GM12873 (cell line): Measurements from ENCODE around the gene PTPRN2.

Experiments used
- TF ChIP-seq, protein P1 (sequence below): IDR thresholded peaks from 2 replicates; pipeline ENCODE4 v1.5.1; 2012; ENCODE audit warnings: low read depth, mild to moderate bottlenecking, moderate library complexity, low read length, control low read depth; ENCODE audit not compliant: insufficient read depth; ENCODE audit errors: missing control alignments

PTPRN2 gene

DNA sequence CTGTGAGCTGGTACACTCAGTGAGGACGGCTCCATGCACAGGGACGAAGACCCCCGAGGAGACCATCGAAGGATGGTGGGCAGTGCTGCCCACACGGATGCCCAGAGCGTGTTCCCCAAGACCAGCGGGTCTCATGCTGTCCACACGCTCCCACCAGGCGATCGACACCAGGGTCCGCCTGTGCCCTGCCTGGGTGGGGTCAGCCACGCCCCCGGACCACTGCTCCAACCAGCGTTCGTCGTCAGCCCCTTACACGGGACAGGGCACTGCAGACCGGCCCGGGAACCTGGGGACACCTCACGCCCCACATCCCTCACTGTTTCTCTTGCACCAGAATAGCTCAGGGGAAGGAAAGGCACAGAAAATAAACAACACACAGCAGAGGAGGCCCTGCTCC lies 1027.4 kb downstream of the PTPRN2 start:
- TF ChIP-seq, protein P1, sequence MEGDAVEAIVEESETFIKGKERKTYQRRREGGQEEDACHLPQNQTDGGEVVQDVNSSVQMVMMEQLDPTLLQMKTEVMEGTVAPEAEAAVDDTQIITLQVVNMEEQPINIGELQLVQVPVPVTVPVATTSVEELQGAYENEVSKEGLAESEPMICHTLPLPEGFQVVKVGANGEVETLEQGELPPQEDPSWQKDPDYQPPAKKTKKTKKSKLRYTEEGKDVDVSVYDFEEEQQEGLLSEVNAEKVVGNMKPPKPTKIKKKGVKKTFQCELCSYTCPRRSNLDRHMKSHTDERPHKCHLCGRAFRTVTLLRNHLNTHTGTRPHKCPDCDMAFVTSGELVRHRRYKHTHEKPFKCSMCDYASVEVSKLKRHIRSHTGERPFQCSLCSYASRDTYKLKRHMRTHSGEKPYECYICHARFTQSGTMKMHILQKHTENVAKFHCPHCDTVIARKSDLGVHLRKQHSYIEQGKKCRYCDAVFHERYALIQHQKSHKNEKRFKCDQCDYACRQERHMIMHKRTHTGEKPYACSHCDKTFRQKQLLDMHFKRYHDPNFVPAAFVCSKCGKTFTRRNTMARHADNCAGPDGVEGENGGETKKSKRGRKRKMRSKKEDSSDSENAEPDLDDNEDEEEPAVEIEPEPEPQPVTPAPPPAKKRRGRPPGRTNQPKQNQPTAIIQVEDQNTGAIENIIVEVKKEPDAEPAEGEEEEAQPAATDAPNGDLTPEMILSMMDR = no peak

DNA sequence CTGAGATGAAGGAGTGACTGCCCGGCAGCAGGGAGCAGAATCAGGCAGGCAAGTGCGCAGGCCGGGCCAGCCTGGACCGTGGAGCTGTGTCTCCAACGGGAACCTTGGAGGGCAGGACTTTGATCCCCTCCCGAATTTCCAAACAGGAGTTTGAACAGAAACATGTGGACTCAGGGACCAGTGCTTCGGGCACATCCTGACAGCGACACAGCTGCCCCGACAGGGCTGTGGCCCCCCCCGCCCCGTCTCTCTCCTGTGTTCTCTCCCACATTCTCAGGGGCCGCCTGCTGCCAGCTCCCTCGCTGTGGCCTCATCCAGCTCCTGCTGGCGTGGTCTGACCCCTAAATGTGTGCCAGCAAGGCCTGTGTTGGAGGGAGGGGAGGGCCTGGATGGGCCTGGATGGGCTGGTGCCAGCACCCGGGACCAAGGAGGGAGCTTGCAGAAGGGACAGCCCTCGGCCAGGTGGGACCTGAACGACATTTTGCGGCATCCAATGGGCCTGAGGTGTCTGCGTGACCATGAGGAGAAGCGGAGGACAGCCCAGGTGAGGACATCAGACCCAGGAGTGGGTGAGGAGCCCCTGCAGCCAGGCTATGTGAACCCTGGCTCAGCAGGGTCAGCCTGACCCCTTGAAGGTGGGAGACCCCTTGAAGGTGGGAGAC lies 1027.9 kb downstream of the PTPRN2 start:
- TF ChIP-seq, protein P1 = no peak

DNA sequence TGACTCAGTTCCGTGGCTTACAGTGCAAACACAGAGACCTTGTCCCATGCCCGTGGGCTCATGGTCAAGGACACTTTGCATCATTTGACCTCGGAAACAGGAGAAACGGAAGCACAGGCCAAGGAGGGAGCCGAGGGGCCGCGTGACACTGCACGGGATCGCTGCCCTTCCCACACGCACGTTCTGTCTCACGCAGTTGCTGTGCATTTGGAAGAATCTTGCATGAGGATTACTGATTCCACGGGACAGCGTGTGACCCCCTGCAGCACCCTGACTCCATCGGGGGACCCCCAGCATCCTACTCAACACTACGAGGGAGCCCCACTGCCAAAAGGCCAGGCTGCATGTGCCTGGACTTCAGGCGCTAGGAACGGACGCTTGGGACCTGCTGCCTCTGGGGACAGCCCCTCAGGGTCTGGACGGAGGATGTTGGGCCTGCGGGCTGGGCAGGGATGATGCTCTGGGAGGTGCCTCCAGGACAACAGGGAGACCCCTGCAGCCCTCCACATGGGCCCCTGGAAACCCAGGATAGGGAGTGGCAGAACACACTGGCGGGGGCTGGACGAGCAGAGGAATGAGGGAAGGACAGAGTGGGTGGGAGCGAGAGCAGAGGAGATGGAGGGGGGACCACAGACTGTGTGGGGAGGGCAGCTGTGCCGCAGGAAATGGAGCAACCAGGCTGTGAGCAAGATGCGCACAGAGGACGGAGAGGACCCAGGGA lies 1028.6 kb downstream of the PTPRN2 start:
- TF ChIP-seq, protein P1 = no peak

DNA sequence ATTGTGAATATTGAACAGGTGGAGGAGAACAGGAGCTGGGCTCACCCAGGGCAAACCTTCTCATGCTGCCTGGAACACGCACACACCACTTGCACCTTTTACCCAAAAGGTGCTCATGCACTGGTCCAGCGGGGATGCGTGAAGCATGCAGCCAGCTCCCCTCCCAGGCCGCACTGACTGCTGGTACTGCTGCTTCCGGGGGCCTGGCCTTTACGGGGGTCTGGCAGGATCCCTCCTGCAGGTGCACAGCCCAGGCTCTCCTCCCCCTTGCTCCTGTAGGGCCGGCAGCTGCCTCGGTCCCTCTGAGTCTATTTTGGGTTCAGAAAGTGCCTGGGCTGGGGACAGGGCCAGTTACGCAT lies 1029.1 kb downstream of the PTPRN2 start:
- TF ChIP-seq, protein P1 = no peak

DNA sequence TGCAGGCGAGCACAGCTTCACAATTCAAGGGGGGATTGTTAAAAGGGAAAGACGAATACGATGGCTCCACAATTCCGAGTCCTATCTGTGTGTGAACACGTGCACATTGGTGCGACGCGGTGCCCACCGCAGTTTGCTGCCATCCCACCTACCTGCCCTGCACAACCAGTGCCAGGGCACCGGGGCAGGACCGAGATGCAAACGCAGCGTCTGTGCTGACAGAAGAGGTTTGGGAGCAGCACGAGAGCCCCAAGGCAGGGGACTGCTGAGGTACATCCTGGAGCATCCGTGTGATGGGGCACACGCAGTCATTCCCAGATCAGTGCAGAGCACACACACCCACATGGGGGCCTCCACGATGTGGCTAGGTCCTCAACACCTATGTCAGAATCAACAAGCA lies 1029.6 kb downstream of the PTPRN2 start:
- TF ChIP-seq, protein P1 = no peak

DNA sequence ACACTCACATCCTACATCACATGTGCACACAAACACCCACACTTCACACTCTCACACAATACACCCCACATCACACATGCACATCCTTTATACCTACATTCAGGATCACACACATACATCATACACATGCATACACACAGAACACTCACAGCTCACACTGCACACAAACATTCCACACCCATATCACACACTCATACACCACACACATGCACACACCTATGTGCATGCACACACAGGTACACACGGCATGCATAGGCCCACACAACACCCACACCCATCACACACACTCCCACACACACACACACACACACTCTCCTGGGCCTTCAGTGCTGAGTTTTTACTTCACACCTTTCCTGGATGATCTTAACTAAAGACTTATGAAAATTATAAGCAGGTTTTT lies 1030.4 kb downstream of the PTPRN2 start:
- TF ChIP-seq, protein P1 = no peak

DNA sequence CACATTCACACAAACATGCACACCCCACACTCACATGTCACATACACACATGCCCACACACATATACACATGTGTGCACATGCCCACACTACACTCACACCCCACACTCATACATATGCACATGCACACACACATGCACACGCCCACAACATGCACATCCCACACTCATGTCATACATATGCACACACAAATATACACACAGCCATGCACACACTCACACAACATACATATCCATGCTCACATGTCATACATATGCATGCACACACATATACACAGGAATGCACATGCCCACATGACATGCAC lies 1031.0 kb downstream of the PTPRN2 start:
- TF ChIP-seq, protein P1 = no peak
